Neuronal stem cell (in vitro differentiated cells): Measurements from ENCODE around the gene BRMS1L.
A peak's percentile ranks its signal among the peaks of the same experiment; 100 is the strongest.

ENCODE experiments used
- DNase-seq: peaks from one replicate; pipeline ENCODE4 v3.0.0-alpha.2; 2013; ENCODE audit warnings: low spot score
- H2AFZ ChIP-seq: one replicate; pipeline ENCODE4 v1.6.1; 2013; ENCODE audit warnings: mild to moderate bottlenecking, low read length, inconsistent platforms
- H2AK5ac ChIP-seq: 2 replicates; pipeline ENCODE4 v1.6.1; 2013; ENCODE audit warnings: low read depth, mild to moderate bottlenecking, inconsistent platforms, low read length, moderate library complexity, mixed read lengths
- H2BK120ac ChIP-seq: 2 replicates; pipeline ENCODE4 v1.6.1; 2013; ENCODE audit warnings: low read depth, mild to moderate bottlenecking, inconsistent platforms, low read length, moderate library complexity, mixed read lengths
- H2BK12ac ChIP-seq: one replicate; pipeline ENCODE4 v1.6.1; 2013; ENCODE audit warnings: low read length, inconsistent platforms
- H2BK15ac ChIP-seq: 2 replicates; pipeline ENCODE4 v1.6.1; 2013; ENCODE audit warnings: mild to moderate bottlenecking, low read length, inconsistent platforms, mixed read lengths
- H2BK5ac ChIP-seq: one replicate; pipeline ENCODE4 v1.6.1; 2013; ENCODE audit warnings: inconsistent platforms, mild to moderate bottlenecking, low read length, moderate library complexity
- H3K14ac ChIP-seq: one replicate; pipeline ENCODE4 v1.6.1; 2013; ENCODE audit warnings: low read length, inconsistent platforms
- H3K18ac ChIP-seq: 2 replicates; pipeline ENCODE4 v1.6.1; 2013; ENCODE audit warnings: low read length, inconsistent platforms
- H3K23ac ChIP-seq: 2 replicates; pipeline ENCODE4 v1.6.1; 2013; ENCODE audit warnings: low read depth, mild to moderate bottlenecking, mixed read lengths, low read length, inconsistent platforms; ENCODE audit not compliant: poor library complexity
- H3K27ac ChIP-seq: replicated peaks from 3 replicates; pipeline ENCODE4 v1.5.1; 2013; ENCODE audit warnings: low read length, inconsistent platforms
- H3K27me3 ChIP-seq, 3 experiments: 2 replicates each; pipeline ENCODE4 v1.6.1; 2013; ENCODE audit warnings: low read length in 3 of 3, mild to moderate bottlenecking in 2 of 3, inconsistent platforms in 1 of 3, low read depth in 1 of 3, mixed read lengths in 1 of 3, moderate library complexity in 1 of 3; ENCODE audit not compliant: control insufficient read depth in 3 of 3, insufficient read depth in 3 of 3
- H3K36me3 ChIP-seq, 2 donors: replicated peaks in 1 of 2; 2 replicates each; pipeline ENCODE4 v1.6.1; 2013; ENCODE audit warnings: low read length in 2 of 2; ENCODE audit not compliant: control insufficient read depth in 2 of 2, insufficient read depth in 2 of 2
- H3K4ac ChIP-seq: 2 replicates; pipeline ENCODE4 v1.6.1; 2013; ENCODE audit warnings: inconsistent platforms, mild to moderate bottlenecking, low read length, moderate library complexity
- H3K4me1 ChIP-seq, 2 donors: 1 replicate in 1 of 2; 2 replicates in 1 of 2; pipeline ENCODE4 v1.6.1; 2013; ENCODE audit warnings: low read length in 2 of 2, low read depth in 1 of 2; ENCODE audit not compliant: control insufficient read depth in 2 of 2, insufficient read depth in 1 of 2
- H3K4me2 ChIP-seq: one replicate; pipeline ENCODE4 v1.6.1; 2013; ENCODE audit warnings: mild to moderate bottlenecking, low read length, inconsistent platforms; ENCODE audit not compliant: insufficient read depth, poor library complexity, severe bottlenecking
- H3K4me3 ChIP-seq, 2 donors: 2 replicates each; pipeline ENCODE4 v1.5.1; 2013; ENCODE audit warnings: low read length in 2 of 2, mild to moderate bottlenecking in 2 of 2, inconsistent platforms in 1 of 2, moderate library complexity in 1 of 2
- H3K79me1 ChIP-seq: one replicate; pipeline ENCODE4 v1.6.1; 2013; ENCODE audit warnings: low read depth, mild to moderate bottlenecking, inconsistent platforms, low read length, moderate library complexity
- H3K9ac ChIP-seq: one replicate; pipeline ENCODE4 v1.6.1; 2013; ENCODE audit warnings: mild to moderate bottlenecking, low read depth, low read length, inconsistent platforms; ENCODE audit not compliant: poor library complexity
- H3K9me3 ChIP-seq, 2 donors: replicated peaks in 1 of 2; 2 replicates each; pipeline versions ENCODE3 to v1.6.1; 2013; ENCODE audit warnings: low read length in 2 of 2, mild to moderate bottlenecking in 2 of 2, inconsistent platforms in 1 of 2, low read depth in 1 of 2, mixed read lengths in 1 of 2, moderate library complexity in 1 of 2; ENCODE audit not compliant: control insufficient read depth in 2 of 2, insufficient read depth in 1 of 2
- H4K8ac ChIP-seq: one replicate; pipeline ENCODE4 v1.6.1; 2013; ENCODE audit warnings: low read depth, mild to moderate bottlenecking, inconsistent platforms, low read length, moderate library complexity
- H4K91ac ChIP-seq: one replicate; pipeline ENCODE4 v1.6.1; 2013; ENCODE audit warnings: low read length, low read depth, mild to moderate bottlenecking, inconsistent platforms; ENCODE audit not compliant: poor library complexity
- WGBS, 2 donors: extraction: QIAGEN DNeasy Blood & Tissue Kit; methylation state at CpG; one replicate each; pipeline ENCODE4 v1.1.7; 2013; ENCODE audit warnings: missing lambda C conversion rate in 2 of 2, mixed read lengths in 1 of 2; ENCODE audit not compliant: insufficient read length in 2 of 2, insufficient replicate concordance in 1 of 2; ENCODE audit errors: extremely low coverage in 2 of 2; 5-methylcytosine and 5-hydroxymethylcytosine counted together

Gene BRMS1L

GRCh38 chr14:35818346-35819115, 7.6 kb upstream of the BRMS1L start:
- H2BK15ac ChIP-seq: no peak overlapping the region
- H3K23ac ChIP-seq: no peak overlapping the region
- no peak overlapping the region for H3K27ac ChIP-seq
- H2BK12ac ChIP-seq: no peak overlapping the region
- no peak overlapping the region for H3K14ac ChIP-seq
- no peaks in the 10 kb centered on the region for H3K36me3 ChIP-seq
- no peak overlapping the region for H3K4ac ChIP-seq
- H3K9me3 ChIP-seq: no peaks in the 10 kb centered on the region
- no peak overlapping the region for H3K4me3 ChIP-seq
- no peak overlapping the region for H4K8ac ChIP-seq
- no peaks in the 10 kb centered on the region for H3K79me1 ChIP-seq
- H2AFZ ChIP-seq: no peak overlapping the region
- DNase-seq: no peak
- no peak overlapping the region for H3K9ac ChIP-seq
- no peak overlapping the region for H3K18ac ChIP-seq
- H3K27me3 ChIP-seq: no peaks in the 10 kb centered on the region
- H2AK5ac ChIP-seq: no peak overlapping the region
- H4K91ac ChIP-seq: no peak overlapping the region
- H2BK120ac ChIP-seq: no peak overlapping the region
- no peak overlapping the region for H3K4me2 ChIP-seq
- WGBS, 2 donors: no CpG with 5 or more reads among the region's 13 CpGs
- H2BK5ac ChIP-seq: no peak overlapping the region
- H3K4me1 ChIP-seq: no peaks in the 10 kb centered on the region

GRCh38 chr14:35819591-35820540, 6.3 kb upstream of the BRMS1L start:
- no peak overlapping the region for H2BK120ac ChIP-seq
- no peak overlapping the region for H2BK15ac ChIP-seq
- H3K18ac ChIP-seq: no peak overlapping the region
- H3K4me2 ChIP-seq: no peak overlapping the region
- H3K9me3 ChIP-seq: no peaks in the 10 kb centered on the region
- no peaks in the 10 kb centered on the region for H3K36me3 ChIP-seq
- H2AFZ ChIP-seq: peak overlapping the region; percentile 53
- H3K79me1 ChIP-seq: no peaks in the 10 kb centered on the region
- no peak overlapping the region for H3K4ac ChIP-seq
- H2AK5ac ChIP-seq: no peak overlapping the region
- no peaks in the 10 kb centered on the region for H3K4me1 ChIP-seq
- no peak overlapping the region for H3K14ac ChIP-seq
- H3K27me3 ChIP-seq: no peaks in the 10 kb centered on the region
- H3K27ac ChIP-seq: no peak overlapping the region
- no peak overlapping the region for H4K8ac ChIP-seq
- H4K91ac ChIP-seq: no peak overlapping the region
- no peak overlapping the region for H3K9ac ChIP-seq
- no peak overlapping the region for H3K4me3 ChIP-seq
- H2BK12ac ChIP-seq: no peak overlapping the region
- DNase-seq: no peak
- H3K23ac ChIP-seq: no peak overlapping the region
- no CpG with 5 or more reads among the region's 32 CpGs for WGBS, 2 donors
- H2BK5ac ChIP-seq: no peak overlapping the region

GRCh38 chr14:35821564-35822411, 4.3 kb upstream of the BRMS1L start:
- no peak overlapping the region for H3K4me3 ChIP-seq
- H3K4ac ChIP-seq: no peak overlapping the region
- no peak overlapping the region for H2BK120ac ChIP-seq
- no peaks in the 10 kb centered on the region for H3K4me1 ChIP-seq
- H2BK12ac ChIP-seq: no peak overlapping the region
- no peak overlapping the region for H2BK15ac ChIP-seq
- H3K36me3 ChIP-seq: no peaks in the 10 kb centered on the region
- no peak overlapping the region for H3K14ac ChIP-seq
- no peaks in the 10 kb centered on the region for H3K9me3 ChIP-seq
- H3K79me1 ChIP-seq: no peaks in the 10 kb centered on the region
- DNase-seq: no peak
- H3K27ac ChIP-seq: no peak overlapping the region
- no peak overlapping the region for H3K9ac ChIP-seq
- no peak overlapping the region for H4K8ac ChIP-seq
- no peak overlapping the region for H2BK5ac ChIP-seq
- no peaks in the 10 kb centered on the region for H3K27me3 ChIP-seq
- H4K91ac ChIP-seq: no peak overlapping the region
- no peak overlapping the region for H2AFZ ChIP-seq
- no peak overlapping the region for H3K23ac ChIP-seq
- H3K4me2 ChIP-seq: no peak overlapping the region
- no peak overlapping the region for H2AK5ac ChIP-seq
- WGBS, 2 donors: no CpG with 5 or more reads among the region's 7 CpGs
- no peak overlapping the region for H3K18ac ChIP-seq
